K562 (cell line): Measurements from ENCODE around the gene IFT122. TPM values are rescaled to one million over a fixed set of nuclear protein-coding genes. Genes with fewer than 3 reads are reported as not detected.

Experiments
- CREM ChIP-seq: IDR thresholded peaks from 2 replicates; pipeline ENCODE4 v1.6.1; 2014; ENCODE audit warnings: antibody characterized with exemption, low read depth
- DMBX1 ChIP-seq: fragments of 250-450 bp; sonication (Bioruptor Pico); IDR thresholded peaks from 2 replicates; pipeline ENCODE4 v1.8.0; 2022; ENCODE audit warnings: inconsistent platforms, mild to moderate bottlenecking, moderate library complexity, borderline replicate concordance
- ESRRA ChIP-seq: fragments of 450-650 bp; IDR thresholded peaks from 2 replicates; pipeline ENCODE4 v1.6.1; 2014; ENCODE audit warnings: low read depth, mild to moderate bottlenecking, moderate library complexity, borderline replicate concordance
- ETS2 ChIP-seq: IDR thresholded peaks from 2 replicates; pipeline ENCODE4 v1.6.1; 2016; ENCODE audit warnings: borderline replicate concordance, missing genetic modification characterization, mild to moderate bottlenecking, moderate library complexity, missing compliant biosample characterization; ENCODE audit not compliant: poor library complexity, severe bottlenecking
- HMG20B ChIP-seq: fragments of 250-450 bp; sonication (Bioruptor Pico); IDR thresholded peaks from 2 replicates; pipeline ENCODE4 v1.5.0; 2021; ENCODE audit warnings: mild to moderate bottlenecking
- KDM2B ChIP-seq: fragments of 250-450 bp; sonication (Bioruptor Pico); IDR thresholded peaks from 2 replicates; pipeline ENCODE4 v1.8.0; 2021; ENCODE audit warnings: mild to moderate bottlenecking, moderate library complexity
- KHSRP ChIP-seq: fragments of 450-650 bp; IDR thresholded peaks from 2 replicates; pipeline ENCODE4 v1.6.1; 2017
- KLF10 ChIP-seq: fragments of 250-450 bp; sonication (Bioruptor Pico); IDR thresholded peaks from 2 replicates; pipeline ENCODE4 v1.6.1; 2021; ENCODE audit warnings: matching md5 sums
- MCM3 ChIP-seq: fragments of 450-650 bp; IDR thresholded peaks from 2 replicates; pipeline ENCODE4 v1.6.1; 2016
- NONO ChIP-seq, 2 experiments: fragments of 200-400 bp in 1 of 2; fragments of 450-650 bp in 1 of 2; formaldehyde crosslinking in 1 of 2; IDR thresholded peaks; 2 replicates each; pipeline ENCODE4 v1.6.1; 2017; ENCODE audit warnings: low read depth in 2 of 2, mild to moderate bottlenecking in 2 of 2, moderate library complexity in 2 of 2, low read length in 1 of 2
- OTX1 ChIP-seq: fragments of 450-650 bp; formaldehyde crosslinking; IDR thresholded peaks from 2 replicates; pipeline ENCODE4 v1.4.0; 2022; ENCODE audit warnings: mild to moderate bottlenecking
- PPARD ChIP-seq: fragments of 250-450 bp; sonication (Bioruptor Pico); IDR thresholded peaks from 2 replicates; pipeline ENCODE4 v1.8.0; 2022; ENCODE audit warnings: inconsistent platforms, mild to moderate bottlenecking, moderate library complexity
- RB1 ChIP-seq: fragments of 450-650 bp; IDR thresholded peaks from 2 replicates; pipeline ENCODE4 v1.6.1; 2017; ENCODE audit warnings: low read depth, mild to moderate bottlenecking
- RFX1 ChIP-seq: fragments of 450-650 bp; IDR thresholded peaks from 2 replicates; pipeline ENCODE4 v1.6.1; 2016; ENCODE audit warnings: mild to moderate bottlenecking, moderate library complexity
- SP2 ChIP-seq: IDR thresholded peaks from 2 replicates; pipeline ENCODE4 v1.6.1; 2011; ENCODE audit warnings: mild to moderate bottlenecking, low read depth, low read length, moderate library complexity; ENCODE audit not compliant: poor library complexity, severe bottlenecking; ENCODE audit errors: extremely low read depth
- STAT5B ChIP-seq: fragments of 250-450 bp; sonication (Bioruptor Pico); IDR thresholded peaks from 2 replicates; pipeline ENCODE4 v1.8.0; 2021; ENCODE audit warnings: mild to moderate bottlenecking, inconsistent platforms
- TAL1 ChIP-seq: fragments of 450-650 bp; IDR thresholded peaks from 2 replicates; pipeline ENCODE4 v1.6.1; 2016; ENCODE audit warnings: mild to moderate bottlenecking
- TBP ChIP-seq: optimal IDR thresholded peaks from 2 replicates; pipeline ENCODE3; 2011; ENCODE audit warnings: low read depth, low read length, improper control_type of control experiment
- WHSC1 ChIP-seq: IDR thresholded peaks from one replicate; pipeline ENCODE4 v1.6.1; 2012; ENCODE audit warnings: low read length, control low read depth, inconsistent platforms
- ZKSCAN1 ChIP-seq: fragments of 150-350 bp; IDR thresholded peaks from 2 replicates; pipeline ENCODE4 v1.6.1; 2016; ENCODE audit warnings: low read depth, low read length
- ZNF124 ChIP-seq: sonication (generic); formaldehyde crosslinking; IDR thresholded peaks from 2 replicates; pipeline ENCODE4 v1.8.1; 2022; ENCODE audit warnings: missing genetic modification reagents
- ZNF384 ChIP-seq: IDR thresholded peaks from 2 replicates; pipeline ENCODE4 v1.6.1; 2012; ENCODE audit warnings: low read depth, low read length, improper control_type of control experiment
- ZNF717 ChIP-seq: fragments of 250-450 bp; sonication (Bioruptor Pico); IDR thresholded peaks from 2 replicates; pipeline ENCODE4 v1.5.0; 2021
- ZNF75A ChIP-seq: fragments of 450-650 bp; formaldehyde crosslinking; IDR thresholded peaks from 2 replicates; pipeline ENCODE4 v1.4.0; 2020; ENCODE audit warnings: mild to moderate bottlenecking
- ZNF780A ChIP-seq: fragments of 250-450 bp; sonication (Bioruptor Pico); IDR thresholded peaks from 2 replicates; pipeline ENCODE4 v1.5.0; 2021; ENCODE audit warnings: mild to moderate bottlenecking
- ZNF830 ChIP-seq: fragments of 250-450 bp; sonication (Bioruptor Pico); IDR thresholded peaks from 2 replicates; pipeline ENCODE4 v1.5.0; 2021; ENCODE audit warnings: mild to moderate bottlenecking
- polyA plus RNA-seq, 8 experiments: library from polyadenylated mRNA; depleted of rRNA in 4 of 8; stranded (reverse) in 5 of 8; unstranded in 3 of 8; fragments of >200 nt; fragmentation: Nextera tagmentation in 2 of 8; fragmentation: Illumina TruSeq in 1 of 8; extraction: Ambion mirVana in 2 of 8; extraction: Trizol in 1 of 8; gene quantifications; 2 replicates each; pipeline versions ENCODE4 v1.2.1 to v1.2.3, GENCODE V29; 2011 to 2014; ENCODE audit warnings: inconsistent platforms in 1 of 8, missing spikeins in 1 of 8
- total RNA-seq, 7 experiments: library from RNA; depleted of rRNA in 6 of 7; stranded (reverse); fragments of >200 nt in 6 of 7; fragmentation: Illumina TruSeq in 2 of 7; extraction: Trizol in 2 of 7; gene quantifications; 2 replicates each; pipeline versions ENCODE4 v1.2.1 to v1.2.3, GENCODE V29; 2011 to 2021; ENCODE audit warnings: low replicate concordance in 1 of 7
- TF ChIP-seq, protein P1 (sequence below): fragments of 250-450 bp; sonication (Bioruptor Pico); IDR thresholded peaks from 2 replicates; pipeline ENCODE4 v1.4.0; 2020
- TF ChIP-seq, protein P2 (sequence below): fragments of 250-450 bp; sonication (Bioruptor Pico); IDR thresholded peaks from 2 replicates; pipeline ENCODE4 v1.5.1; 2021; ENCODE audit warnings: mild to moderate bottlenecking
- TF ChIP-seq, protein P3 (sequence below): sonication (generic); formaldehyde crosslinking; IDR thresholded peaks from 2 replicates; pipeline ENCODE4 v1.8.0; 2022; ENCODE audit warnings: missing genetic modification reagents, mild to moderate bottlenecking, borderline replicate concordance

IFT122 gene
- total and polyA plus RNA-seq, 9 of the 15 experiments (the other 6 are each of a cell fraction or from before 2014, with no cell fraction given), result 2.4 to 11.5 (median 7.7) TPM

DNA sequence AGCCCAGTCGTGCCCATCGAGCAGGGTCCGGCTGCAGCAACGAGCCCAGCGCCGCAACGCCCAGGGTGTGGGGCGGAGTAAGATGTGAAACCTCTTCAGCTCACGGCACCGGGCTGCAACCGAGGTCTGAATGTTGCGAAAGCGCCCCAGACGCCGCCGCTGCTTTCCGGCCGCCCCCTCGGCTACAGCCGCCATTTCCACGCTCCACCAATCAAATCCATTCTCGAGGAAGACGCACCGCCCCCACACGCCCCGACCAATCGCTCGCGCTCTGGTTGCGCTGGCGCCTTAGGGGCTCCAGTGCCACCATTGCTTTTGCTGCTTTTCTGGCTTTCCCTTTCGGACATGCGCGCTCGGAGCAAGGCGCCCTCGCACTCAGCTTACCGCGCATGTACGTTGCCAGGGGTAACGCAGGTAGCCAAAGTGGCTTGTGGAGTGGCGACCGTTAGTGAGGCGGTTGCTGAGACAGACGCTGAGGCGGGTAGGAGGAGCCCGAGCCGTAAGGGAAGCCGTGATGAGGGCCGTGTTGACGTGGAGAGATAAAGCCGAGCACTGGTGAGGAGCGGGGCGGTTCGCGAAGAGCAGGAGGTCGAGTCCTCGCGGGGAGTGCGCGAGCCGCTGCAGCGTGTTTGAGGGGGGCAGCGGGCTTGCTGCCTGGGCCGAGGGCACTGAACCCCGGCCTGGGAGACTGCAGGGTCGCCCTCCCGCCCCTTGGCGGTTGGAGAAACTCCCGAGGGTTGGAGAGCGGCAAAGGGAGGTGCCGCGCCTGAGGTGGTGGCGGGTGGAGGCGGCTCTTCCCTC, at the start of gene IFT122, which contains the start of gene MBD4 (continued):
- TF ChIP-seq STAT5B (CRISPR knock-in tag) (no peak), NONO (IDR thresholded peaks at IDR 0.05; ENCODE audit: low read depth in 2 of 2, low read length in 1 of 2) (peak in 1 of 2 experiments; percentile 69; a peak in 1 of 4 replicates), ZNF384 (peak; percentile 10; the same call in 1 of the 2 replicates), KDM2B (CRISPR knock-in tag) (0 out of 2 replicates have a peak, but pooled peaks have one; percentile 29), RFX1 (peak; percentile 99), ZNF717 (no peak), ZNF75A (CRISPR knock-in tag) (no peak), WHSC1 (no peak), PPARD (no peak), HMG20B (CRISPR knock-in tag) (no peak), RB1 (peak; percentile 78; the same call in 1 of the 2 replicates), MCM3 (no peak), CREM (peak; percentile 88), ZNF780A (CRISPR knock-in tag) (no peak), KHSRP (no peak), ZNF830 (no peak), OTX1 (0 out of 2 replicates have a peak, but pooled peaks have one; percentile 24), DMBX1 (CRISPR knock-in tag) (0 out of 2 replicates have a peak, but pooled peaks have one; percentile 45), KLF10 (no peak), ETS2 (tag) (no peak), TBP (peak; percentile 77), TAL1 (no peak), ZNF124 (CRISPR knock-in tag) (no peak), ESRRA (peak; percentile 16; the same call in 1 of the 2 replicates), SP2 (peak; percentile 33), ZKSCAN1 (no peak)
- TF ChIP-seq, protein P1, sequence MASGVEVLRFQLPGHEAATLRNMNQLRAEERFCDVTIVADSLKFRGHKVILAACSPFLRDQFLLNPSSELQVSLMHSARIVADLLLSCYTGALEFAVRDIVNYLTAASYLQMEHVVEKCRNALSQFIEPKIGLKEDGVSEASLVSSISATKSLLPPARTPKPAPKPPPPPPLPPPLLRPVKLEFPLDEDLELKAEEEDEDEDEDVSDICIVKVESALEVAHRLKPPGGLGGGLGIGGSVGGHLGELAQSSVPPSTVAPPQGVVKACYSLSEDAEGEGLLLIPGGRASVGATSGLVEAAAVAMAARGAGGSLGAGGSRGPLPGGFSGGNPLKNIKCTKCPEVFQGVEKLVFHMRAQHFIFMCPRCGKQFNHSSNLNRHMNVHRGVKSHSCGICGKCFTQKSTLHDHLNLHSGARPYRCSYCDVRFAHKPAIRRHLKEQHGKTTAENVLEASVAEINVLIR (CRISPR knock-in tag), result no peak
- TF ChIP-seq, protein P2, sequence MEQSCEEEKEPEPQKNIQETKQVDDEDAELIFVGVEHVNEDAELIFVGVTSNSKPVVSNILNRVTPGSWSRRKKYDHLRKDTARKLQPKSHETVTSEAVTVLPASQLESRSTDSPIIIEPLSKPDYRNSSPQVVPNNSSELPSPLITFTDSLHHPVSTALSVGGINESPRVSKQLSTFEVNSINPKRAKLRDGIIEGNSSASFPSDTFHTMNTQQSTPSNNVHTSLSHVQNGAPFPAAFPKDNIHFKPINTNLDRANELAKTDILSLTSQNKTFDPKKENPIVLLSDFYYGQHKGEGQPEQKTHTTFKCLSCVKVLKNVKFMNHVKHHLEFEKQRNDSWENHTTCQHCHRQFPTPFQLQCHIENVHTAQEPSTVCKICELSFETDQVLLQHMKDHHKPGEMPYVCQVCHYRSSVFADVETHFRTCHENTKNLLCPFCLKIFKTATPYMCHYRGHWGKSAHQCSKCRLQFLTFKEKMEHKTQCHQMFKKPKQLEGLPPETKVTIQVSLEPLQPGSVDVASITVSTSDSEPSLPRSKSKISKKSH (CRISPR knock-in tag), result no peak
- TF ChIP-seq, protein P3, sequence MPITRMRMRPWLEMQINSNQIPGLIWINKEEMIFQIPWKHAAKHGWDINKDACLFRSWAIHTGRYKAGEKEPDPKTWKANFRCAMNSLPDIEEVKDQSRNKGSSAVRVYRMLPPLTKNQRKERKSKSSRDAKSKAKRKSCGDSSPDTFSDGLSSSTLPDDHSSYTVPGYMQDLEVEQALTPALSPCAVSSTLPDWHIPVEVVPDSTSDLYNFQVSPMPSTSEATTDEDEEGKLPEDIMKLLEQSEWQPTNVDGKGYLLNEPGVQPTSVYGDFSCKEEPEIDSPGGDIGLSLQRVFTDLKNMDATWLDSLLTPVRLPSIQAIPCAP (CRISPR knock-in tag), result no peak
